Activated CD4-positive, alpha-beta T cell treated with anti-CD3 and anti-CD28 coated beads, Interleukin-2, amount 50 U/mL, for 24 hours (primary cell): ENCODE data around the gene FAM53C.
"Not testable (repeated sequence)": the region's sequence is repeated elsewhere in the genome, so short reads cannot be mapped to it uniquely, and the experiment has no call there.

Source experiments
- DNase-seq, 2 donors: peaks; one replicate each; pipeline ENCODE4 v3.0.0-alpha.2; 2020; ENCODE audit warnings: low read depth in 1 of 2, low spot score in 1 of 2

The FAM53C gene

GRCh38 chr5:138389911-138390310, 51.8 kb downstream of the FAM53C start:
- not testable (repeated sequence) for DNase-seq

GRCh38 chr5:138391859-138392386, 53.9 kb downstream of the FAM53C start:
- no peak for DNase-seq
